ENCODE results near the gene MOB2. TPM values are rescaled to one million over a fixed set of nuclear protein-coding genes. Genes with fewer than 3 reads are reported as not detected.
"Not testable (repeated sequence)": the region's sequence is repeated elsewhere in the genome, so short reads cannot be mapped to it uniquely, and the experiment has no call there.

Gene MOB2
- total RNA-seq, 3 donors from 2014 or later, result 36.4 to 46.1 (median 37.9) TPM

GRCh38 chr11:1514336-1515061 lies 27.9 kb upstream of the MOB2 start:
- no peaks in the 10 kb centered on the region for H3K27me3 ChIP-seq
- H3K36me3 ChIP-seq, result no peaks in the 10 kb centered on the region
- peak overlapping the region in 1 of 3 donors; percentile 53 for H3K4me3 ChIP-seq
- peaks cover 8 to 11% of the 10 kb centered on the region in 2 donors for H3K4me1 ChIP-seq
- peak in 1 of 3 donors; percentile 15 for TF ChIP-seq CTCF (IDR thresholded peaks at IDR 0.05)
- TF ChIP-seq POLR2A (IDR thresholded peaks at IDR 0.05), result no peak
- no peaks in the 10 kb centered on the region for H3K9me3 ChIP-seq
- peak overlapping the region in 1 of 2 donors; percentile 25 for H3K27ac ChIP-seq
- intact Hi-C loops (cut with DNase I; ENCODE audit: low total_unique reads), result loop anchor here (10.0 kb wide), 1 partner anchor 310 kb away; no protein-coding TSS in a partner anchor
- DNase-seq (ENCODE audit: low spot score in 2 of 2), result no peak

- TF ChIP-seq POLR2A (IDR thresholded peaks at IDR 0.05) (no peak), CTCF (IDR thresholded peaks at IDR 0.05) (no peak), POLR2AphosphoS5 (IDR thresholded peaks at IDR 0.05) (no peak)
- DNase-seq (ENCODE audit: low spot score in 2 of 2), result no peak
- no peaks in the 10 kb centered on the region for H3K9me3 ChIP-seq
- H3K27ac ChIP-seq, result peak overlapping the region in 1 of 2 donors; percentile 25
- H3K4me3 ChIP-seq, result no peak overlapping the region
- intact Hi-C loops (cut with DNase I; ENCODE audit: low total_unique reads), result loop anchor here (10.0 kb wide), 1 partner anchor 309 kb away; no protein-coding TSS in a partner anchor
- H3K36me3 ChIP-seq, result no peaks in the 10 kb centered on the region
- no peaks in the 10 kb centered on the region for H3K27me3 ChIP-seq
- peaks cover 8 to 11% of the 10 kb centered on the region in 2 donors for H3K4me1 ChIP-seq
Observed at GRCh38 chr11:1513326-1514296, 27.0 kb upstream of the MOB2 start.

- not testable (repeated sequence) for H3K4me3 ChIP-seq; H3K9me3 ChIP-seq; DNase-seq (ENCODE audit: low spot score in 2 of 2); H3K36me3 ChIP-seq; H3K27me3 ChIP-seq
- Histone ChIP-seq H3K27ac (peak overlapping the region in 1 of 2 donors; percentile 25), H3K4me1 (peaks cover 8 to 11% of the 10 kb centered on the region in 2 donors)
- intact Hi-C loops (cut with DNase I; ENCODE audit: low total_unique reads), result loop anchor here (10.0 kb wide), 1 partner anchor 308 kb away; no protein-coding TSS in a partner anchor
Observed at GRCh38 chr11:1512531-1513258, 26.1 kb upstream of the MOB2 start.

GRCh38 chr11:1511937-1512496 lies 25.4 kb upstream of the MOB2 start:
- no peak overlapping the region for H3K4me3 ChIP-seq

More at GRCh38 chr11:1511937-1512496, 25.4 kb upstream of the MOB2 start:
- intact Hi-C loops (cut with DNase I; ENCODE audit: low total_unique reads), result loop anchor here (10.0 kb wide), 1 partner anchor 307 kb away; no protein-coding TSS in a partner anchor
- H3K27me3 ChIP-seq, result no peaks in the 10 kb centered on the region
- H3K4me1 ChIP-seq, result peaks cover 8 to 11% of the 10 kb centered on the region in 2 donors
- no peak for DNase-seq (ENCODE audit: low spot score in 2 of 2)
- no peak overlapping the region for H3K27ac ChIP-seq
- TF ChIP-seq POLR2AphosphoS5 (IDR thresholded peaks at IDR 0.05) (no peak), POLR2A (IDR thresholded peaks at IDR 0.05) (no peak), CTCF (IDR thresholded peaks at IDR 0.05) (no peak)
- no peaks in the 10 kb centered on the region for H3K9me3 ChIP-seq
- no peaks in the 10 kb centered on the region for H3K36me3 ChIP-seq

All from breast epithelium (tissue), 4 donors.